DND-41 (cell line): Measurements from ENCODE around the gene MTARC1.

Experiments used
- CTCF ChIP-seq: IDR thresholded peaks from 2 replicates; pipeline ENCODE4 v1.5.1; 2012; ENCODE audit warnings: borderline replicate concordance, low read length, moderate library complexity, mild to moderate bottlenecking; ENCODE audit not compliant: poor library complexity, severe bottlenecking; ENCODE audit errors: extremely low read depth
- EZH2 ChIP-seq: IDR thresholded peaks from 3 replicates; pipeline ENCODE4 v1.6.1; 2012; ENCODE audit warnings: borderline replicate concordance, low read depth, mild to moderate bottlenecking, moderate library complexity, low read length, inconsistent platforms; ENCODE audit not compliant: severe bottlenecking

- no peak for TF ChIP-seq CTCF
- TF ChIP-seq EZH2 = no peak
These were observed 25.0 kb downstream of the MTARC1 start for GRCh38 chr1:220811695-220812094.
